ENCODE measurements around the gene PRSS1.

DNA sequence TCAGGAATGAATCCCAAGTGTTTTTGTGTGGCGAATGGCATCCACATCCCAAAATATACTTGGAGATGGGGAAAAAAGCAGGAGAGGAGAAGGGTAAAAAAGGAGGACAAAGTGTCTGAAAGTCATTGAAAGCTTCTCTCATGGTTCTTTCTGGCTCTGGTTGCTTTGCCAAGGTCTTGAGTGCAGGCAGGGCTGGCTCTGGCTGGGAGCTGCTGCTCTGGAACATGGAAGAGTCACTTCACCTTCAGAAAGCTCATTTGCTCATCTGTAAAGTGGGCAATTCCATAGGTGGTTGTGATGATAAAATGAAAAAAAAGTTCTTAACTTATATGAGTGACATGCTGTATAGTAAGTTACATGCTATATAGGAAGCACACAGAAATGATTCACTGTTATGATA lies 18.6 kb downstream of the PRSS1 start:
- TF ChIP-seq, protein P1, sequence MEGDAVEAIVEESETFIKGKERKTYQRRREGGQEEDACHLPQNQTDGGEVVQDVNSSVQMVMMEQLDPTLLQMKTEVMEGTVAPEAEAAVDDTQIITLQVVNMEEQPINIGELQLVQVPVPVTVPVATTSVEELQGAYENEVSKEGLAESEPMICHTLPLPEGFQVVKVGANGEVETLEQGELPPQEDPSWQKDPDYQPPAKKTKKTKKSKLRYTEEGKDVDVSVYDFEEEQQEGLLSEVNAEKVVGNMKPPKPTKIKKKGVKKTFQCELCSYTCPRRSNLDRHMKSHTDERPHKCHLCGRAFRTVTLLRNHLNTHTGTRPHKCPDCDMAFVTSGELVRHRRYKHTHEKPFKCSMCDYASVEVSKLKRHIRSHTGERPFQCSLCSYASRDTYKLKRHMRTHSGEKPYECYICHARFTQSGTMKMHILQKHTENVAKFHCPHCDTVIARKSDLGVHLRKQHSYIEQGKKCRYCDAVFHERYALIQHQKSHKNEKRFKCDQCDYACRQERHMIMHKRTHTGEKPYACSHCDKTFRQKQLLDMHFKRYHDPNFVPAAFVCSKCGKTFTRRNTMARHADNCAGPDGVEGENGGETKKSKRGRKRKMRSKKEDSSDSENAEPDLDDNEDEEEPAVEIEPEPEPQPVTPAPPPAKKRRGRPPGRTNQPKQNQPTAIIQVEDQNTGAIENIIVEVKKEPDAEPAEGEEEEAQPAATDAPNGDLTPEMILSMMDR (conservative IDR thresholded peaks at IDR 0.05 in 1 of 2, IDR thresholded peaks at IDR 0.05 in 1 of 2; ENCODE audit: extremely low read depth in 1 of 2, insufficient read depth in 1 of 2, low read depth in 1 of 2, low read length in 2 of 2) = no peak
- no peak for TF ChIP-seq EZH2 (IDR thresholded peaks at IDR 0.05; ENCODE audit: borderline replicate concordance, low read length)

Measured in mammary epithelial cell (primary cell).